ENCODE data around the gene CACNA1E.
"Not testable (repeated sequence)": the region's sequence is repeated elsewhere in the genome, so short reads cannot be mapped to it uniquely, and the experiment has no call there.

CACNA1E gene

GRCh38 chr1:181518152-181518551 is 34.8 kb downstream of the CACNA1E start:
- no peak for DNase-seq

- DNase-seq: no peak
These were observed 39.5 kb downstream of the CACNA1E start for GRCh38 chr1:181522864-181523263.

- DNase-seq: no peak
These were observed 41.9 kb downstream of the CACNA1E start for GRCh38 chr1:181525104-181525721.

GRCh38 chr1:181528241-181528640 is 44.9 kb downstream of the CACNA1E start:
- not testable (repeated sequence) for DNase-seq

- no peak for DNase-seq
These were observed 48.1 kb downstream of the CACNA1E start for GRCh38 chr1:181531441-181531840.

- no peak for DNase-seq
These were observed 48.8 kb downstream of the CACNA1E start for GRCh38 chr1:181531951-181532600.

GRCh38 chr1:181538836-181539235 is 55.5 kb downstream of the CACNA1E start:
- DNase-seq: no peak

- no peak for DNase-seq
These were observed 58.1 kb downstream of the CACNA1E start for GRCh38 chr1:181541458-181541857.

GRCh38 chr1:181541947-181542346 is 58.6 kb downstream of the CACNA1E start:
- DNase-seq: no peak

- DNase-seq: peak; percentile 4
These were observed 59.1 kb downstream of the CACNA1E start for GRCh38 chr1:181542406-181542805.

- DNase-seq: no peak
These were observed 62.1 kb downstream of the CACNA1E start for GRCh38 chr1:181545395-181545794.

- peak; percentile 36 for DNase-seq
These were observed 65.2 kb downstream of the CACNA1E start for GRCh38 chr1:181548497-181548896.

GRCh38 chr1:181551249-181551648 is 67.9 kb downstream of the CACNA1E start:
- peak; percentile 1 for DNase-seq

- no peak for DNase-seq
These were observed 68.4 kb downstream of the CACNA1E start for GRCh38 chr1:181551754-181552153.

GRCh38 chr1:181554465-181554864 is 71.1 kb downstream of the CACNA1E start:
- DNase-seq: no peak

GRCh38 chr1:181556631-181557030 is 73.3 kb downstream of the CACNA1E start:
- DNase-seq: no peak

- DNase-seq: no peak
These were observed 74.0 kb downstream of the CACNA1E start for GRCh38 chr1:181557313-181557712.

- no peak for DNase-seq
These were observed 75.1 kb downstream of the CACNA1E start for GRCh38 chr1:181558416-181558815.

GRCh38 chr1:181559142-181559541 is 75.8 kb downstream of the CACNA1E start:
- DNase-seq: no peak

- DNase-seq: no peak
These were observed 79.1 kb downstream of the CACNA1E start for GRCh38 chr1:181562395-181562794.

- DNase-seq: no peak
These were observed 85.4 kb downstream of the CACNA1E start for GRCh38 chr1:181568736-181569135.

GRCh38 chr1:181577475-181577874 is 94.2 kb downstream of the CACNA1E start:
- no peak for DNase-seq

GRCh38 chr1:181583598-181583997 is 100.3 kb downstream of the CACNA1E start:
- no peak for DNase-seq

- peak; percentile 8 for DNase-seq
These were observed 104.6 kb downstream of the CACNA1E start for GRCh38 chr1:181587870-181588438.

GRCh38 chr1:181588631-181589030 is 105.3 kb downstream of the CACNA1E start:
- no peak for DNase-seq
